Karpas-422 (cell line): ENCODE data around the gene RPS3A. TPM values are rescaled to one million over a fixed set of nuclear protein-coding genes. Genes with fewer than 3 reads are reported as not detected.

ENCODE experiments used
- DNase-seq: peaks from one replicate; pipeline ENCODE4 v3.0.0-alpha.2; 2015
- H2AFZ ChIP-seq: fragments of 200-600 bp; sonication (generic); 2 replicates; pipeline ENCODE4 v1.6.1; 2014; ENCODE audit warnings: antibody characterized with exemption, low read length, mixed read lengths
- H3K27ac ChIP-seq: fragments of 200-600 bp; sonication (generic); 2 replicates; pipeline ENCODE4 v1.5.1; 2014; ENCODE audit warnings: mild to moderate bottlenecking, low read length, moderate library complexity
- H3K27me3 ChIP-seq: fragments of 200-600 bp; sonication (generic); 2 replicates; pipeline ENCODE4 v1.6.1; 2014; ENCODE audit warnings: low read length, mixed read lengths
- H3K36me3 ChIP-seq: fragments of 200-600 bp; sonication (generic); 2 replicates; pipeline ENCODE4 v1.6.1; 2014; ENCODE audit warnings: low read length, mixed read lengths; ENCODE audit not compliant: insufficient read depth
- H3K4me1 ChIP-seq: fragments of 200-600 bp; sonication (generic); 2 replicates; pipeline ENCODE4 v1.6.1; 2014; ENCODE audit warnings: mild to moderate bottlenecking, low read length, mixed read lengths
- H3K4me2 ChIP-seq: fragments of 200-600 bp; sonication (generic); 2 replicates; pipeline ENCODE4 v1.6.1; 2014; ENCODE audit warnings: low read length, low read depth, mild to moderate bottlenecking; ENCODE audit not compliant: poor library complexity, severe bottlenecking
- H3K4me3 ChIP-seq: fragments of 200-600 bp; sonication (generic); 2 replicates; pipeline ENCODE4 v1.5.1; 2014; ENCODE audit warnings: mild to moderate bottlenecking, antibody characterized with exemption, low read length, mixed read lengths
- H3K79me2 ChIP-seq: fragments of 200-600 bp; sonication (generic); 2 replicates; pipeline ENCODE4 v1.6.1; 2014; ENCODE audit warnings: mild to moderate bottlenecking, low read length, mixed read lengths
- H3K9ac ChIP-seq: fragments of 200-600 bp; sonication (generic); 2 replicates; pipeline ENCODE4 v1.6.0; 2014; ENCODE audit warnings: low read length
- H3K9me2 ChIP-seq: fragments of 200-600 bp; sonication (generic), shearing (Covaris generic); replicated peaks from 2 replicates; pipeline ENCODE4 v1.6.0; 2014; ENCODE audit warnings: mild to moderate bottlenecking, low read length, moderate library complexity; ENCODE audit not compliant: insufficient read depth
- H3K9me3 ChIP-seq: fragments of 300-700, 200-600 bp; sonication (generic); 2 replicates; pipeline ENCODE4 v1.6.1; 2014; ENCODE audit warnings: low read length, mixed read lengths
- H4K20me1 ChIP-seq: fragments of 200-600 bp; sonication (generic); 2 replicates; pipeline ENCODE4 v1.6.1; 2014; ENCODE audit warnings: mild to moderate bottlenecking, antibody characterized with exemption, low read length, low read depth; ENCODE audit not compliant: insufficient read depth
- small RNA-seq: library from RNA; depleted of rRNA; stranded (forward); fragments of <200 nt; gene quantifications from one replicate; pipeline ENCODE3, GENCODE V24; 2014
- total RNA-seq: library from RNA; depleted of rRNA; stranded (reverse); fragments of >200 nt; shearing (Covaris generic); gene quantifications from 2 replicates; pipeline ENCODE4 v1.2.3, GENCODE V29; 2014; ENCODE audit warnings: low replicate concordance; rRNA removed

RPS3A gene
- total RNA-seq, 1 experiment from 2014 or later, result 6,606 TPM

GRCh38 chr4:151147000-151147399 is 47.6 kb downstream of the RPS3A start:
- Histone ChIP-seq H4K20me1 (no peaks in the 10 kb centered on the region), H3K9ac (no peak overlapping the region), H3K27ac (no peak overlapping the region), H3K9me2 (no peaks in the 10 kb centered on the region), H2AFZ (no peak overlapping the region), H3K36me3 (no peaks in the 10 kb centered on the region), H3K9me3 (no peaks in the 10 kb centered on the region), H3K4me1 (no peaks in the 10 kb centered on the region), H3K4me2 (no peak overlapping the region), H3K27me3 (no peaks in the 10 kb centered on the region), H3K79me2 (no peaks in the 10 kb centered on the region), H3K4me3 (no peak overlapping the region)
- no peak for DNase-seq

- Histone ChIP-seq H3K4me3 (no peak overlapping the region), H3K27me3 (no peaks in the 10 kb centered on the region), H3K9ac (no peak overlapping the region), H3K4me2 (no peak overlapping the region), H3K27ac (no peak overlapping the region), H3K9me3 (no peaks in the 10 kb centered on the region), H3K4me1 (no peaks in the 10 kb centered on the region), H2AFZ (no peak overlapping the region), H3K36me3 (no peaks in the 10 kb centered on the region), H3K79me2 (no peaks in the 10 kb centered on the region), H3K9me2 (no peaks in the 10 kb centered on the region), H4K20me1 (no peaks in the 10 kb centered on the region)
- DNase-seq, result no peak
These were observed 48.8 kb downstream of the RPS3A start for GRCh38 chr4:151148261-151148660.

GRCh38 chr4:151150821-151151580 is 51.6 kb downstream of the RPS3A start:
- no peak overlapping the region for H3K4me2 ChIP-seq

GRCh38 chr4:151152028-151152427 is 52.6 kb downstream of the RPS3A start:
- Histone ChIP-seq H3K4me3 (no peak overlapping the region), H4K20me1 (no peaks in the 10 kb centered on the region), H2AFZ (no peak overlapping the region), H3K27ac (no peak overlapping the region), H3K4me2 (no peak overlapping the region), H3K9ac (no peak overlapping the region), H3K27me3 (no peaks in the 10 kb centered on the region), H3K79me2 (no peaks in the 10 kb centered on the region), H3K9me3 (no peaks in the 10 kb centered on the region), H3K36me3 (no peaks in the 10 kb centered on the region), H3K4me1 (no peaks in the 10 kb centered on the region), H3K9me2 (no peaks in the 10 kb centered on the region)
- no peak for DNase-seq

More at GRCh38 chr4:151150821-151151580, 51.6 kb downstream of the RPS3A start:
- Histone ChIP-seq H3K9me3 (no peaks in the 10 kb centered on the region), H3K9me2 (no peaks in the 10 kb centered on the region), H3K36me3 (no peaks in the 10 kb centered on the region), H3K79me2 (no peaks in the 10 kb centered on the region), H3K9ac (no peak overlapping the region), H3K27me3 (no peaks in the 10 kb centered on the region), H3K4me1 (no peaks in the 10 kb centered on the region), H3K4me3 (no peak overlapping the region), H3K27ac (no peak overlapping the region), H2AFZ (no peak overlapping the region), H4K20me1 (no peaks in the 10 kb centered on the region)
- no peak for DNase-seq

GRCh38 chr4:151153585-151153984 is 54.2 kb downstream of the RPS3A start:
- no peaks in the 10 kb centered on the region for H4K20me1 ChIP-seq
- H3K27ac ChIP-seq, result no peak overlapping the region
- no peak overlapping the region for H3K9ac ChIP-seq
- no peak for DNase-seq
- no peaks in the 10 kb centered on the region for H3K36me3 ChIP-seq
- H3K79me2 ChIP-seq, result no peaks in the 10 kb centered on the region
- H3K9me2 ChIP-seq, result no peaks in the 10 kb centered on the region
- H3K27me3 ChIP-seq, result no peaks in the 10 kb centered on the region
- no peaks in the 10 kb centered on the region for H3K4me1 ChIP-seq
- no peak overlapping the region for H3K4me2 ChIP-seq
- no peak overlapping the region for H2AFZ ChIP-seq
- no peaks in the 10 kb centered on the region for H3K9me3 ChIP-seq
- H3K4me3 ChIP-seq, result no peak overlapping the region

Small RNAs within 50 kb of the gene (small RNA-seq; reads per million reads assigned to genes)
- gene SNORD73A (not detected), gene SNORD73B (1.2 reads per million, percentile 36 among the genes with 10 or more reads in this experiment)

Other genes starting within 250 kb of the RPS3A start
- gene LRBA, start 84.3 kb upstream of the RPS3A start, total RNA-seq, result 113 and 131 TPM in 2 replicates
- gene PRSS48, start 177.5 kb downstream of the RPS3A start, total RNA-seq, result not detected in 2 replicates
- gene SH3D19, start 226.0 kb downstream of the RPS3A start, total RNA-seq, result not detected in 2 replicates